ENCODE results near the gene RIMBP2.

Gene RIMBP2

DNA sequence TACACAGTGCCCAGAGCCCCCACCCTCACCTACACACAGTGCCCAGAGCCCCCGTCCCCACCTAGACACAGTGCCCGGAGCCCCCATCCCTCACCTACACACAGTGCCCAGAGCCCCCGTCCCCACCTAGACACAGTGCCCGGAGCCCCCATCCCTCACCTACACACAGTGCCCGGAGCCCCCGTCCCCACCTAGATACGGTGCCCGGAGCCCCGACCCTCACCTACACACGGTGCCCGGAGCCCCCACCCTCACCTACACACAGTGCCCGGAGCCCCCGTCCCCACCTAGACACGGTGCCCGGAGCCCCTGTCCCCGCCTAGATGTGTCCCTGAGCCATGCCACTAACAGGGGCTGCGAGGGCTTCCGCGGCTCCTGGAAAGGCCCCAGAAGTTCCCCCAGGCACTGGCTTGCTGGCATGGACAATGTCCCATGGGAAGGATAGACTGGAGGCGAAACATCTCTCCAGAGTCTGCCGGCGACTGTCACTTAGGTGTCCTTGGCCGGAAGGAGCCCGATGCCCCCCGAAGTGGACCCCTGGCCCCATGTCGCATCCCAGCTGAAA, 232.4 kb downstream of the RIMBP2 start:
- peaks cover 4% of the 10 kb centered on the region for H3K27me3 ChIP-seq (ENCODE audit: insufficient read depth, poor library complexity, severe bottlenecking)
- no peak overlapping the region for H3K27ac ChIP-seq (replicated peaks)
- DNase-seq (ENCODE audit: low read depth in 1 of 2, low spot score in 1 of 2) = no peak
- TF ChIP-seq SPI1 (IDR thresholded peaks at IDR 0.05; ENCODE audit: borderline replicate concordance, low read depth) (no peak), GABPA (IDR thresholded peaks at IDR 0.05; ENCODE audit: low read depth) (no peak), POLR2AphosphoS5 (IDR thresholded peaks at IDR 0.05; ENCODE audit: low read depth) (no peak)
- TF ChIP-seq, protein P1, sequence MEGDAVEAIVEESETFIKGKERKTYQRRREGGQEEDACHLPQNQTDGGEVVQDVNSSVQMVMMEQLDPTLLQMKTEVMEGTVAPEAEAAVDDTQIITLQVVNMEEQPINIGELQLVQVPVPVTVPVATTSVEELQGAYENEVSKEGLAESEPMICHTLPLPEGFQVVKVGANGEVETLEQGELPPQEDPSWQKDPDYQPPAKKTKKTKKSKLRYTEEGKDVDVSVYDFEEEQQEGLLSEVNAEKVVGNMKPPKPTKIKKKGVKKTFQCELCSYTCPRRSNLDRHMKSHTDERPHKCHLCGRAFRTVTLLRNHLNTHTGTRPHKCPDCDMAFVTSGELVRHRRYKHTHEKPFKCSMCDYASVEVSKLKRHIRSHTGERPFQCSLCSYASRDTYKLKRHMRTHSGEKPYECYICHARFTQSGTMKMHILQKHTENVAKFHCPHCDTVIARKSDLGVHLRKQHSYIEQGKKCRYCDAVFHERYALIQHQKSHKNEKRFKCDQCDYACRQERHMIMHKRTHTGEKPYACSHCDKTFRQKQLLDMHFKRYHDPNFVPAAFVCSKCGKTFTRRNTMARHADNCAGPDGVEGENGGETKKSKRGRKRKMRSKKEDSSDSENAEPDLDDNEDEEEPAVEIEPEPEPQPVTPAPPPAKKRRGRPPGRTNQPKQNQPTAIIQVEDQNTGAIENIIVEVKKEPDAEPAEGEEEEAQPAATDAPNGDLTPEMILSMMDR (IDR thresholded peaks at IDR 0.05; ENCODE audit: insufficient read depth, low read length) = no peak
- TF ChIP-seq, protein P2, sequence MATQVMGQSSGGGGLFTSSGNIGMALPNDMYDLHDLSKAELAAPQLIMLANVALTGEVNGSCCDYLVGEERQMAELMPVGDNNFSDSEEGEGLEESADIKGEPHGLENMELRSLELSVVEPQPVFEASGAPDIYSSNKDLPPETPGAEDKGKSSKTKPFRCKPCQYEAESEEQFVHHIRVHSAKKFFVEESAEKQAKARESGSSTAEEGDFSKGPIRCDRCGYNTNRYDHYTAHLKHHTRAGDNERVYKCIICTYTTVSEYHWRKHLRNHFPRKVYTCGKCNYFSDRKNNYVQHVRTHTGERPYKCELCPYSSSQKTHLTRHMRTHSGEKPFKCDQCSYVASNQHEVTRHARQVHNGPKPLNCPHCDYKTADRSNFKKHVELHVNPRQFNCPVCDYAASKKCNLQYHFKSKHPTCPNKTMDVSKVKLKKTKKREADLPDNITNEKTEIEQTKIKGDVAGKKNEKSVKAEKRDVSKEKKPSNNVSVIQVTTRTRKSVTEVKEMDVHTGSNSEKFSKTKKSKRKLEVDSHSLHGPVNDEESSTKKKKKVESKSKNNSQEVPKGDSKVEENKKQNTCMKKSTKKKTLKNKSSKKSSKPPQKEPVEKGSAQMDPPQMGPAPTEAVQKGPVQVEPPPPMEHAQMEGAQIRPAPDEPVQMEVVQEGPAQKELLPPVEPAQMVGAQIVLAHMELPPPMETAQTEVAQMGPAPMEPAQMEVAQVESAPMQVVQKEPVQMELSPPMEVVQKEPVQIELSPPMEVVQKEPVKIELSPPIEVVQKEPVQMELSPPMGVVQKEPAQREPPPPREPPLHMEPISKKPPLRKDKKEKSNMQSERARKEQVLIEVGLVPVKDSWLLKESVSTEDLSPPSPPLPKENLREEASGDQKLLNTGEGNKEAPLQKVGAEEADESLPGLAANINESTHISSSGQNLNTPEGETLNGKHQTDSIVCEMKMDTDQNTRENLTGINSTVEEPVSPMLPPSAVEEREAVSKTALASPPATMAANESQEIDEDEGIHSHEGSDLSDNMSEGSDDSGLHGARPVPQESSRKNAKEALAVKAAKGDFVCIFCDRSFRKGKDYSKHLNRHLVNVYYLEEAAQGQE (IDR thresholded peaks at IDR 0.05; ENCODE audit: insufficient replicate concordance, low read depth) = no peak
- H3K4me3 ChIP-seq (replicated peaks; ENCODE audit: insufficient read depth, low read length) = no peak overlapping the region

DNA sequence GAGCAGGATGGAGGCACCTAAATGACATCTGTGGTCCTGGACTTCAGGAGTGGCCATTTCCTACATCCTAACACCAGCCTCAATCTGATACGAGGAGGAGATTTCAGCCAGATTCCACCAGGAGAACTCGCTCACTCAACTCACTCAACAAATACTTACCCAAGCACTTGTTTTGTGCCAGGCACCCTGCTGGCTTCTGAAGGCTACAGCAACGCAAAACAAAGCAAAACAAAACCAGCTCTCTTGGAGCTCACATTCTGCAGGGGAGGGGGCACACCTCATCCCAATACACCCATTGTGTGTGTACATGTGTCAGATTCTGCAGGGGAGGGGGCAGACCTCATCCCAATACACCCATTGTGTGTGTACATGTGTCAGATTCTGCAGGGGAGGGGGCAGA, 233.7 kb downstream of the RIMBP2 start:
- DNase-seq (ENCODE audit: low read depth in 1 of 2, low spot score in 1 of 2) = no peak
- Histone ChIP-seq H3K27me3 (ENCODE audit: insufficient read depth, poor library complexity, severe bottlenecking) (peaks cover 4% of the 10 kb centered on the region), H3K27ac (replicated peaks) (no peak overlapping the region), H3K4me3 (replicated peaks; ENCODE audit: insufficient read depth, low read length) (no peak overlapping the region)
- TF ChIP-seq, protein P2 (IDR thresholded peaks at IDR 0.05; ENCODE audit: insufficient replicate concordance, low read depth) = no peak
- no peak for TF ChIP-seq POLR2AphosphoS5 (IDR thresholded peaks at IDR 0.05; ENCODE audit: low read depth)

DNA sequence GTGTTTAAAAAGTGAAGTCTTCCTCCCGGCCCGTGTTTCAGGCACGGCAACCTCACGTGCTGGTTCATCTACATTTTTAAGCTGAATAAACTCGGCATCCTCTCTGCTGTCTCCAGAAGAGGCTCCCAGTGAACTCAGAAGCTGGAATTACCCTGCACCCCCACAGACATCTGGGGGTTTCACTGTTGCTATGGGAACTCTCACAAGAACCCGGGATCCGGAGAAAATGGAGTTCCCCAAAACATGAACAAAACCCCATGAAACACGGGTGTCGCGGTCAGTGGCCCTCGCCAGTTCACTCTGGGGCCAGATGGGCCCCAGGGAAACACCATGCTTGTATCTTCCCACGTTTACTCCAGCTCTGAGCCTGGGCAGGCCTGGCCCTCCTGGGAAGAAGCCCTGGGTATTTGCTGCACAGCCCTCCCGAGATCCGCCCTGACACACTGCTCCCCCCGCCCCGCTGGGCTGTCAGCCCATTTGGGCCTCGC, 234.7 kb downstream of the RIMBP2 start:
- Histone ChIP-seq H3K27me3 (ENCODE audit: insufficient read depth, poor library complexity, severe bottlenecking) (peaks cover 4% of the 10 kb centered on the region), H3K27ac (replicated peaks) (no peak overlapping the region), H3K4me3 (replicated peaks; ENCODE audit: insufficient read depth, low read length) (no peak overlapping the region)
- DNase-seq (ENCODE audit: low read depth in 1 of 2, low spot score in 1 of 2) = no peak
- no peak for TF ChIP-seq SPI1 (IDR thresholded peaks at IDR 0.05; ENCODE audit: borderline replicate concordance, low read depth)
- TF ChIP-seq, protein P2 (IDR thresholded peaks at IDR 0.05; ENCODE audit: insufficient replicate concordance, low read depth) = no peak
- TF ChIP-seq GABPA (IDR thresholded peaks at IDR 0.05; ENCODE audit: low read depth) = no peak
- no peak for TF ChIP-seq POLR2AphosphoS5 (IDR thresholded peaks at IDR 0.05; ENCODE audit: low read depth)
- TF ChIP-seq, protein P1 (IDR thresholded peaks at IDR 0.05; ENCODE audit: insufficient read depth, low read length) = no peak

All from HL-60 (cell line).